ENCODE data around the gene PLLP.

Gene PLLP

GRCh38 chr16:57307365-57307764 is 22.9 kb upstream of the PLLP start:
- no peak for ATAC-seq
- TF ChIP-seq ESRRG (CRISPR knock-in tag; IDR thresholded peaks at IDR 0.05) (no peak), OSR1 (CRISPR knock-in tag; IDR thresholded peaks at IDR 0.05) (no peak), ZNF70 (CRISPR knock-in tag; IDR thresholded peaks at IDR 0.05) (no peak), ARNTL (CRISPR knock-in tag; IDR thresholded peaks at IDR 0.05; ENCODE audit: borderline replicate concordance, low read depth) (no peak), POU6F1 (CRISPR knock-in tag; IDR thresholded peaks at IDR 0.05; ENCODE audit: borderline replicate concordance, low read depth) (no peak), ISL1 (CRISPR knock-in tag; IDR thresholded peaks at IDR 0.05) (no peak), PPARA (CRISPR knock-in tag; IDR thresholded peaks at IDR 0.05; ENCODE audit: borderline replicate concordance) (no peak), ZNF8 (CRISPR knock-in tag; IDR thresholded peaks at IDR 0.05) (no peak), ZFP3 (CRISPR knock-in tag; IDR thresholded peaks at IDR 0.05) (no peak), CSDC2 (CRISPR knock-in tag; IDR thresholded peaks at IDR 0.05) (no peak), PATZ1 (CRISPR knock-in tag; IDR thresholded peaks at IDR 0.05; ENCODE audit: borderline replicate concordance) (no peak), TCF4 (CRISPR knock-in tag; IDR thresholded peaks at IDR 0.05; ENCODE audit: borderline replicate concordance) (no peak), CSRNP3 (CRISPR knock-in tag; IDR thresholded peaks at IDR 0.05) (no peak), ZNF565 (CRISPR knock-in tag; conservative IDR thresholded peaks at IDR 0.05; ENCODE audit: low read depth) (no peak), ZC3H10 (CRISPR knock-in tag; IDR thresholded peaks at IDR 0.05) (no peak), GLIS3 (CRISPR knock-in tag; IDR thresholded peaks at IDR 0.05) (no peak), BACH2 (CRISPR knock-in tag; IDR thresholded peaks at IDR 0.05; ENCODE audit: borderline replicate concordance) (no peak), ZFP30 (CRISPR knock-in tag; IDR thresholded peaks at IDR 0.05) (no peak), CREB5 (CRISPR knock-in tag; IDR thresholded peaks at IDR 0.05; ENCODE audit: low read depth) (no peak), RARB (CRISPR knock-in tag; IDR thresholded peaks at IDR 0.05) (no peak)

- TF ChIP-seq ISL1 (CRISPR knock-in tag; IDR thresholded peaks at IDR 0.05) (no peak), GLIS3 (CRISPR knock-in tag; IDR thresholded peaks at IDR 0.05) (no peak), ZFP30 (CRISPR knock-in tag; IDR thresholded peaks at IDR 0.05) (no peak), TSHZ2 (CRISPR knock-in tag; IDR thresholded peaks at IDR 0.05) (no peak), PATZ1 (CRISPR knock-in tag; IDR thresholded peaks at IDR 0.05; ENCODE audit: borderline replicate concordance) (no peak), SNAI2 (CRISPR knock-in tag; IDR thresholded peaks at IDR 0.05) (no peak), CREB5 (CRISPR knock-in tag; IDR thresholded peaks at IDR 0.05; ENCODE audit: low read depth) (no peak), PPARA (CRISPR knock-in tag; IDR thresholded peaks at IDR 0.05; ENCODE audit: borderline replicate concordance) (no peak), ZC3H10 (CRISPR knock-in tag; IDR thresholded peaks at IDR 0.05) (no peak), TCF4 (CRISPR knock-in tag; IDR thresholded peaks at IDR 0.05; ENCODE audit: borderline replicate concordance) (no peak), OSR1 (CRISPR knock-in tag; IDR thresholded peaks at IDR 0.05) (no peak), RARB (CRISPR knock-in tag; IDR thresholded peaks at IDR 0.05) (no peak), CSRNP3 (CRISPR knock-in tag; IDR thresholded peaks at IDR 0.05) (no peak), TOX (CRISPR knock-in tag; IDR thresholded peaks at IDR 0.05; ENCODE audit: borderline replicate concordance) (no peak), ZNF8 (CRISPR knock-in tag; IDR thresholded peaks at IDR 0.05) (no peak), BACH2 (CRISPR knock-in tag; IDR thresholded peaks at IDR 0.05; ENCODE audit: borderline replicate concordance) (no peak), ZFP3 (CRISPR knock-in tag; IDR thresholded peaks at IDR 0.05) (no peak), ZNF70 (CRISPR knock-in tag; IDR thresholded peaks at IDR 0.05) (no peak), CSDC2 (CRISPR knock-in tag; IDR thresholded peaks at IDR 0.05) (no peak)
- no peak for ATAC-seq
These were observed 22.3 kb upstream of the PLLP start for GRCh38 chr16:57306676-57307341.

Measured in SK-N-SH treated with all-trans-retinoic acid at 6 μM for 48 hours (cell line).